RWPE2 (cell line): ENCODE results near the gene IPPK.

Source experiments
- ATAC-seq: fragments of 200-7000 bp; cut with Tn5 transposase; 3 replicates; pipeline ENCODE4 v1.9.1; 2021; ENCODE audit warnings: low read depth
- DNase-seq: peaks from one replicate; pipeline ENCODE4 v3.0.0-alpha.2; 2020; ENCODE audit warnings: low spot score
- H3K27ac ChIP-seq: fragments of 450-650 bp; 2 replicates; pipeline ENCODE4 v1.5.1; 2017; ENCODE audit warnings: mild to moderate bottlenecking; ENCODE audit not compliant: poor library complexity, severe bottlenecking
- H3K27me3 ChIP-seq: fragments of 250-450 bp; sonication (Bioruptor Pico); 2 replicates; pipeline ENCODE4 v1.5.1; 2021; ENCODE audit warnings: mild to moderate bottlenecking, moderate library complexity; ENCODE audit not compliant: insufficient read depth, poor library complexity, severe bottlenecking
- H3K36me3 ChIP-seq: fragments of 250-450 bp; sonication (Bioruptor Pico); 2 replicates; pipeline ENCODE4 v1.5.1; 2020; ENCODE audit warnings: low read depth, mild to moderate bottlenecking, moderate library complexity
- H3K4me1 ChIP-seq: fragments of 250-450 bp; sonication (Bioruptor Pico); 2 replicates; pipeline ENCODE4 v1.5.1; 2021; ENCODE audit warnings: mild to moderate bottlenecking, moderate library complexity; ENCODE audit not compliant: insufficient read depth, poor library complexity, severe bottlenecking
- H3K4me3 ChIP-seq: fragments of 250-450 bp; sonication (Bioruptor Pico); 2 replicates; pipeline ENCODE4 v1.5.1; 2021; ENCODE audit warnings: mild to moderate bottlenecking, moderate library complexity; ENCODE audit not compliant: severe bottlenecking
- H3K9me3 ChIP-seq: fragments of 250-450 bp; sonication (Bioruptor Pico); 2 replicates; pipeline ENCODE4 v1.5.1; 2021; ENCODE audit warnings: mild to moderate bottlenecking, moderate library complexity; ENCODE audit not compliant: severe bottlenecking
- CTCF ChIP-seq: fragments of 450-650 bp; IDR thresholded peaks from one replicate; pipeline ENCODE4 v1.5.1; 2017; ENCODE audit warnings: mild to moderate bottlenecking, moderate library complexity; ENCODE audit not compliant: poor library complexity, severe bottlenecking

IPPK gene

GRCh38 chr9:92696619-92697018, 26.7 kb upstream of the IPPK start:
- no peak overlapping the region for H3K4me3 ChIP-seq
- H3K27me3 ChIP-seq: no peaks in the 10 kb centered on the region
- DNase-seq (no peak), ATAC-seq (no peak)
- TF ChIP-seq CTCF: no peak
- no peaks in the 10 kb centered on the region for H3K4me1 ChIP-seq
- no peaks in the 10 kb centered on the region for H3K9me3 ChIP-seq
- no peak overlapping the region for H3K27ac ChIP-seq
- no peaks in the 10 kb centered on the region for H3K36me3 ChIP-seq

- Histone ChIP-seq H3K4me3 (no peak overlapping the region), H3K9me3 (no peaks in the 10 kb centered on the region), H3K36me3 (no peaks in the 10 kb centered on the region), H3K27ac (no peak overlapping the region), H3K27me3 (no peaks in the 10 kb centered on the region), H3K4me1 (no peaks in the 10 kb centered on the region)
- no peak for TF ChIP-seq CTCF
- DNase-seq: no peak
- peak; percentile 52; the same call in 1 of the 3 replicates for ATAC-seq
Observed at GRCh38 chr9:92686954-92687353, 17.0 kb upstream of the IPPK start.

- H3K9me3 ChIP-seq: no peaks in the 10 kb centered on the region
- TF ChIP-seq CTCF: no peak
- no peaks in the 10 kb centered on the region for H3K36me3 ChIP-seq
- H3K27ac ChIP-seq: no peak overlapping the region
- DNase-seq (no peak), ATAC-seq (no peak)
- peaks cover 8% of the 10 kb centered on the region for H3K4me1 ChIP-seq
- H3K4me3 ChIP-seq: no peak overlapping the region
- H3K27me3 ChIP-seq: no peaks in the 10 kb centered on the region
Observed at GRCh38 chr9:92685022-92685421, 15.1 kb upstream of the IPPK start.

GRCh38 chr9:92682269-92682668, 12.3 kb upstream of the IPPK start:
- no peaks in the 10 kb centered on the region for H3K27me3 ChIP-seq
- no peak for DNase-seq
- no peak for TF ChIP-seq CTCF
- H3K36me3 ChIP-seq: no peaks in the 10 kb centered on the region
- no peaks in the 10 kb centered on the region for H3K9me3 ChIP-seq
- H3K27ac ChIP-seq: no peak overlapping the region
- no peak overlapping the region for H3K4me3 ChIP-seq
- H3K4me1 ChIP-seq: peaks cover 8% of the 10 kb centered on the region
- no peak for ATAC-seq

- H3K36me3 ChIP-seq: no peaks in the 10 kb centered on the region
- no peak overlapping the region for H3K4me3 ChIP-seq
- H3K27me3 ChIP-seq: no peaks in the 10 kb centered on the region
- ATAC-seq (peak; percentile 94), DNase-seq (no peak)
- H3K9me3 ChIP-seq: no peaks in the 10 kb centered on the region
- peaks cover 8% of the 10 kb centered on the region for H3K4me1 ChIP-seq
- no peak for TF ChIP-seq CTCF
- H3K27ac ChIP-seq: peak overlapping the region; percentile 44
Observed at GRCh38 chr9:92680166-92681119, 10.5 kb upstream of the IPPK start.
